GM19455 (cell line): ENCODE data around the gene CACFD1.

Experiments
- ATAC-seq: cut with Tn5 transposase; IDR thresholded peaks from one replicate; pipeline ENCODE4 v1.9.1; 2021; ENCODE audit not compliant: unreplicated experiment

Gene CACFD1

GRCh38 chr9:133459476-133460404 lies at the start of gene CACFD1:
Gene CACFD1, plus strand, starts transcription at chr9:133459978. Its CDS starts 89 bp downstream, at chr9:133460067.
- ATAC-seq: peak; percentile 71

GRCh38 chr9:133415170-133415569 lies 44.6 kb upstream of the CACFD1 start:
- ATAC-seq: no peak

DNA sequence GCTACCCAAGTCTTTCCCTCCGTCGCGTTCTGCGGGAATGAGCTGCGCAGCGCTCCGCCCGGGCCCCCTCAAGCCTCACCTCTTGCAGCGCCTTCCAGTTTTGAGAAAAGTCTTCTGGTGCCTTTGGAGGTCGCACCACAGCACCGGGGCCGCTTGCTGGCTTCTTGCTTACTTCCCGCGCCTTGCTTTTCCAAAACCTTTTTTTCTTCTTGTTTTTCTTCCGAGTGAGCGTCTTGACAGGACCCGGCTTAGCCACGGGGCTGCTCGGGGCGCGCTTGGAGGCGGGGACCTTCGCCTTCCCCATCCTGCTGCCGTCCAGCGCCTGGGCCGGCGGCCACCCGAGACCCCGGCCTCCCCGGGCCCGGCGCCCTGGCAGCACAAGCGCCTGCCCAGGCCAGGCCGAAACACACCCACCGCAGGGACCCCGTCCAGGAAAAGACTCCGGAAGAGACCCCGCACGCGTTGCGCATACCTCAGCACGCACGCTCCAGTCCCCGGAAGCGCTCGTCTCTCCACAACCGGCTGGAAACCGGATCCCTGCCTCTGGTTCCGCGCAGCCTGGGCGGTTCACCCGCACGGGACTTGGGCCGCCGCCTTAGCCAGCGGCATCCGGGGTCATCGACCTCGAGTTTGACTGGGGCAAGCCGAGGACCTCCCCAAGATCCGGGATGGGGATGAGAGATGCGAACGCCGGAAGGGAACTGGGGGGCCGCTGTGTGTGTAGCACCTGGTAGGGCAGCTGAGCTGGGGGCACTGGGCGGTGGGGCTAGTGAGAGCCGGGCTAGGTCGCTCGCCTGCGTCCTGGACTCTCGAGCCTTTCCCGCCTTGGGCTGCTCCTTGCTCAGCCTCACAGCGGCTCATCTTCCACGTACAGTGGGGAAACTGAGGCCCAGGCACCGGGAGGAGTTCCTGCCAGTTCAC lies 42.0 kb upstream of the CACFD1 start, which contains the start of gene REXO4:
Gene REXO4, minus strand, starts transcription at position 470 of the 921 bp plus-strand sequence. Its CDS starts 166 bp downstream, at position 304.
- peak; percentile 65 for ATAC-seq

DNA sequence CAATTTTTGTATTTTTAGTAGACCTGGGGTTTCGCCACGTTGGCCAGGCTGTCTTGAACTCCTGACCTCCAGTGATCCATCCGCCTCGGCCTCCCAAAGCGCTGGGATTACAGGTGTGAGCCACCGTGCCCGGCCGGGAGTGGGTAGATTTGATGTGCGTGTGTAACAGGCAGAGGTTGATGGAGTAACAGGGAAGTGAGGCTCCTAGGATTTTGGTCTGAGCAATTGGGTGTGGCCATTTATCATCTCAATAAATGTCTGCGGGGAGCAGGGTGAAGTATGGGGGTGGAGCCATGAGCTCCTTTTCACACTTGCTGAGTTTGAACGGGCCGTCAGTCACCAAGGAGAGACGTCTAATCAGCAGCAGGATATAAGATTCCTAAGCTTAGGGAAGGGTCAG lies 40.8 kb upstream of the CACFD1 start:
- no peak for ATAC-seq

DNA sequence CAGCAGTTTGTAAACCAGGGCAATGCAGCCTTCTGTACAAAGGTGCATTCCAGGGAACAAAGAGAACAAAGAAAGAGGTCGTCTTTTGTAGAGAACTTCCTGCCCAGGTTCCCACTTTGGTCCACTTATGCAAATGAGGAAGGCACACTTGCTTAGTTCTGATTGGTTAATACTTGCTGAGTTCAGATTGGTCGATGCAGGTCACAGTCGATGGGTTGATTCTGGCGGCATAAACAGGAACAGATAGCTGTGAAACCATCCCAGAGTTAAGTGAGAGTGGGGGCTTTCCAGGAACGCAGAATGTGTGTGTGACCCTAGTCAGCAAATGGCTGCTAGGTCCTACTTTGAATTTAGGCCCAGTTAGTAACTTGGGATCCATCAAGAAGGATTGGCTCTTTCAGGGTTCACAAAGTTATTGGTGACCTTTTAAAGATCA lies 39.4 kb upstream of the CACFD1 start:
- ATAC-seq: no peak

GRCh38 chr9:133421615-133422542 lies 37.9 kb upstream of the CACFD1 start, which contains the start of gene ADAMTS13:
Gene ADAMTS13, plus strand, starts transcription at chr9:133422367. Its CDS starts 77 bp downstream, at chr9:133422444.
- no peak for ATAC-seq

GRCh38 chr9:133423216-133423615 lies 36.6 kb upstream of the CACFD1 start:
- ATAC-seq: no peak

GRCh38 chr9:133424187-133424586 lies 35.6 kb upstream of the CACFD1 start:
- ATAC-seq: no peak

- no peak for ATAC-seq
Observed at GRCh38 chr9:133425049-133425632, 34.6 kb upstream of the CACFD1 start.

DNA sequence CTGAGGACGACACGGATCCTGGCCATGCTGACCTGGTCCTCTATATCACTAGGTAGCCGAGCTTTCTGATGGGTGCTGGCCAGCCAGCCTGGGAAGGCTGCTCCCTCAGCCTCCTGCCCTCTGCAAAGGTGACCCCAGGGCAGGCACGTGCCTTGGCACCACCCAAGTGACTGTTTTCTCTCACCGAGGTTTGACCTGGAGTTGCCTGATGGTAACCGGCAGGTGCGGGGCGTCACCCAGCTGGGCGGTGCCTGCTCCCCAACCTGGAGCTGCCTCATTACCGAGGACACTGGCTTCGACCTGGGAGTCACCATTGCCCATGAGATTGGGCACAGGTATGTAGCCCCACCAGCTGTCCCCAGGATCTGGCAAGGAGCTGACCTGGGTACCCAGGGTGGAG lies 33.8 kb upstream of the CACFD1 start:
- ATAC-seq: no peak

- ATAC-seq: no peak
Observed at GRCh38 chr9:133427658-133428348, 32.0 kb upstream of the CACFD1 start.

GRCh38 chr9:133428617-133429101 lies 31.1 kb upstream of the CACFD1 start:
- ATAC-seq: no peak

DNA sequence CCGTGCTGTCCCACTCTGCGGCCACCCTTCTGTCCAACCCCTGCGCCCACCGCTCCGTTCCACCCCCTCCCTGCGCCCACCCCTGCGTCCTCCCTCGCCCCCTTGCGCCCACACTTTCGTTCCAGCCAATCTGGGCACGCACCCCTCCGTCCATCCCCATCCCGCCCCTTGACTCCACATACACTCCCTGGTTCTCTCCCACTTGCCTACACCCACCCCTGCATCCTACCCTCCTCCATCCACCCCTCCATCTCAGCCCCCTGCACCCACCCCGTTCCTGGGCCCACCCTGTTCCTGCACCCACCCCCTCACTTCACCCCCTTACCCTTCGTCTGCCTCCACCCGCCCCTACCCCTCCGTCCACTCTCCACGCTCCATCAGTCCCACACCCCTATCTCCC lies 30.6 kb upstream of the CACFD1 start:
- ATAC-seq: no peak

- ATAC-seq: no peak
Observed at GRCh38 chr9:133429641-133430161, 30.1 kb upstream of the CACFD1 start.

GRCh38 chr9:133430244-133430643 lies 29.5 kb upstream of the CACFD1 start:
- ATAC-seq: no peak

- ATAC-seq: no peak
Observed at GRCh38 chr9:133433351-133433843, 26.4 kb upstream of the CACFD1 start.

- no peak for ATAC-seq
Observed at GRCh38 chr9:133436681-133437080, 23.1 kb upstream of the CACFD1 start.

GRCh38 chr9:133437753-133438531 lies 21.8 kb upstream of the CACFD1 start:
- no peak for ATAC-seq
